HL-60 (cell line): ENCODE data around the gene NEDD4L.

Experiments
- DNase-seq, 2 experiments: peaks; one replicate each; pipeline ENCODE4 v3.0.0-alpha.2; 2010 to 2020; ENCODE audit warnings: low read depth in 1 of 2, low spot score in 1 of 2
- H3K27ac ChIP-seq: fragments of 250-450 bp; sonication (Bioruptor Pico); replicated peaks from 2 replicates; pipeline ENCODE4 v1.5.1; 2020; ENCODE audit warnings: mild to moderate bottlenecking, moderate library complexity
- H3K27me3 ChIP-seq: fragments of 250-450 bp; sonication (Bioruptor Pico); 2 replicates; pipeline ENCODE4 v1.5.1; 2021; ENCODE audit warnings: mild to moderate bottlenecking, moderate library complexity; ENCODE audit not compliant: insufficient read depth, poor library complexity, severe bottlenecking
- H3K4me3 ChIP-seq: replicated peaks from 2 replicates; pipeline ENCODE4 v1.5.1; 2011; ENCODE audit warnings: mild to moderate bottlenecking, control low read depth, low read length; ENCODE audit not compliant: insufficient read depth
- GABPA ChIP-seq: IDR thresholded peaks from 2 replicates; pipeline ENCODE4 v1.6.1; 2012; ENCODE audit warnings: low read depth
- POLR2AphosphoS5 ChIP-seq: IDR thresholded peaks from 2 replicates; pipeline ENCODE4 v1.6.1; 2012; ENCODE audit warnings: low read depth
- REST ChIP-seq: IDR thresholded peaks from 2 replicates; pipeline ENCODE4 v1.6.1; 2012; ENCODE audit warnings: low read depth; ENCODE audit not compliant: insufficient replicate concordance
- SPI1 ChIP-seq: IDR thresholded peaks from 2 replicates; pipeline ENCODE4 v1.6.1; 2012; ENCODE audit warnings: low read depth, mild to moderate bottlenecking, borderline replicate concordance
- TF ChIP-seq, protein P1 (sequence below): IDR thresholded peaks from one replicate; pipeline ENCODE4 v1.5.1; 2011; ENCODE audit warnings: low read length, control low read depth, inconsistent platforms; ENCODE audit not compliant: insufficient read depth

The NEDD4L gene

DNA sequence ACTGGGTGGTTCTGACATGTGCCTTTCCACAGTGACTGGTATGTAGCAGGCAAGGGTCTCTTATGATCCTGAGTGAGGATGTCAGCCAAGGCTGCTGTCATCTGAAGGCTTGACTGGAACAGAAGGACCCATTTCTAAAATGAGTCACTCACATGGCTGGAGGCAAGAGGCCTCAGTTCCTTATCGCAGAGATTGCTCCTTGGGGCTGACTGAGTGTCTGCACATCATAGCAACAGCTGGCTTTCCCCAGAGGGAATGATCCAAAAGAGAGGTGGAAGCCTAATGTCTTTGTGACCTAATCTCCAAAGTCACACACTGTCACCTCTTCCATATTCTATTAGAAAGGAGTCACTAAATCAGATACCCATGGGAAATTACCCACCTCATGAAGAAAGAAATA is 114.0 kb downstream of the NEDD4L start:
- Histone ChIP-seq H3K27me3 (peaks cover 4% of the 10 kb centered on the region), H3K4me3 (no peak overlapping the region), H3K27ac (no peak overlapping the region)
- TF ChIP-seq GABPA (no peak), SPI1 (no peak), REST (no peak), POLR2AphosphoS5 (no peak)
- TF ChIP-seq, protein P1, sequence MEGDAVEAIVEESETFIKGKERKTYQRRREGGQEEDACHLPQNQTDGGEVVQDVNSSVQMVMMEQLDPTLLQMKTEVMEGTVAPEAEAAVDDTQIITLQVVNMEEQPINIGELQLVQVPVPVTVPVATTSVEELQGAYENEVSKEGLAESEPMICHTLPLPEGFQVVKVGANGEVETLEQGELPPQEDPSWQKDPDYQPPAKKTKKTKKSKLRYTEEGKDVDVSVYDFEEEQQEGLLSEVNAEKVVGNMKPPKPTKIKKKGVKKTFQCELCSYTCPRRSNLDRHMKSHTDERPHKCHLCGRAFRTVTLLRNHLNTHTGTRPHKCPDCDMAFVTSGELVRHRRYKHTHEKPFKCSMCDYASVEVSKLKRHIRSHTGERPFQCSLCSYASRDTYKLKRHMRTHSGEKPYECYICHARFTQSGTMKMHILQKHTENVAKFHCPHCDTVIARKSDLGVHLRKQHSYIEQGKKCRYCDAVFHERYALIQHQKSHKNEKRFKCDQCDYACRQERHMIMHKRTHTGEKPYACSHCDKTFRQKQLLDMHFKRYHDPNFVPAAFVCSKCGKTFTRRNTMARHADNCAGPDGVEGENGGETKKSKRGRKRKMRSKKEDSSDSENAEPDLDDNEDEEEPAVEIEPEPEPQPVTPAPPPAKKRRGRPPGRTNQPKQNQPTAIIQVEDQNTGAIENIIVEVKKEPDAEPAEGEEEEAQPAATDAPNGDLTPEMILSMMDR, result no peak
- no peak for DNase-seq

DNA sequence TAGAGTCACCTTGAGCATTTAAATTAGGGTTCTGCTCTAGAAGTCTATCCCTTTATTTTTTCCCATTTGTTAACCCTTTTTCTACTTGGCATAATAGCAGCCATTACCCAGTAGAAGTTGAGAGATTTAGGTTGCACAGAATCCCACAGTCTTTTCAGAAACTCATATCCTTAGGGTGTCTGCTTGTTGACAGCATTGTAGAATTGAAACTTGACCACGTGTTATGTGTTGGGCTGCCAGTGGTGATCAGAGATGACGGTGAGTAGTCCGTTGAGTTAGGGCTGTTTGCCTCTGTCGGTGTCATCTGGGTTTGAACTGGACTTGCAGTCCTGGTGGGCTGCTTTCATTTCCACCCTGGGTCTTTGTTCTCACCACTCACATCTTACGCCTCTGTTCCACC is 114.4 kb downstream of the NEDD4L start:
- no peak overlapping the region for H3K4me3 ChIP-seq
- H3K27me3 ChIP-seq, result peaks cover 4% of the 10 kb centered on the region
- DNase-seq, result no peak
- H3K27ac ChIP-seq, result no peak overlapping the region
- TF ChIP-seq SPI1 (no peak), POLR2AphosphoS5 (no peak), GABPA (no peak), REST (no peak)
- TF ChIP-seq, protein P1, result no peak

DNA sequence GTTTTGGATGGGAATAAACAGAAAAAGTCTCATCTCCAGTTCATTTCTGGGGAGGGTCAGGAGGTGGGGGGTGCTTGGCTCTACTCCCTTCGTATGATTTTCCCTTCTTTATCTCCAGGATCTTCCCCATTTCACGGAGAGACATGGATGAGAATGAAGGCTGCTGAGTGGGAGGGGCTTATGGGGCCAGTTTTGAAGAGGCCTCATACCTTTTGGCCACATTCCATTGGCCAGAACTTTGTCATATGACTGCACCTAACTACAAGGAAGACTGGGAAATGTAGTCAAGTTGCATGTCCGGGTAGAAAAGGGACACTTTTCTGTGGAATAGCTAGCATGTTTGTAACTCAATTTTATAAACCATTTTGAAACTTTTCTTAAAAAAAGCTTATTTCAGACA is 117.6 kb downstream of the NEDD4L start:
- H3K4me3 ChIP-seq, result no peak overlapping the region
- DNase-seq, result no peak
- TF ChIP-seq GABPA (no peak), POLR2AphosphoS5 (no peak), REST (no peak), SPI1 (no peak)
- TF ChIP-seq, protein P1, result no peak
- H3K27me3 ChIP-seq, result peaks cover 10% of the 10 kb centered on the region
- H3K27ac ChIP-seq, result no peak overlapping the region
